DOHH2 (cell line): ENCODE measurements around the gene NFKB2.

Experiments used
- CTCF ChIP-seq: fragments of 200-600 bp; sonication (generic); IDR thresholded peaks from one replicate; pipeline ENCODE4 v1.5.1; 2014; ENCODE audit warnings: antibody characterized with exemption, mild to moderate bottlenecking, low read depth, low read length; ENCODE audit not compliant: poor library complexity, severe bottlenecking
- EZH2phosphoT487 ChIP-seq: fragments of 200-600 bp; sonication (generic); IDR thresholded peaks from 2 replicates; pipeline ENCODE4 v1.6.1; 2017; ENCODE audit warnings: borderline replicate concordance, mild to moderate bottlenecking, antibody characterized with exemption, low read length, moderate library complexity, mixed read lengths

GRCh38 chr10:102435529-102436233, 40.2 kb downstream of the NFKB2 start:
- TF ChIP-seq CTCF (no peak), EZH2phosphoT487 (no peak)
